HL-60/S4 treated with retinoic acid at 250 ng/mL for 4 days and 3 days (cell line): ENCODE data around the gene TRIM33.
"Not testable (repeated sequence)": the region's sequence is repeated elsewhere in the genome, so short reads cannot be mapped to it uniquely, and the experiment has no call there.

Source experiments
- in situ Hi-C: fragments of 300-500 bp; cut with MboI; formaldehyde crosslinking; loops from 2 replicates; pipeline ENCODE4 v1.7.0; 2022; ENCODE audit warnings: low sequenced_read_pairs

The TRIM33 gene

DNA sequence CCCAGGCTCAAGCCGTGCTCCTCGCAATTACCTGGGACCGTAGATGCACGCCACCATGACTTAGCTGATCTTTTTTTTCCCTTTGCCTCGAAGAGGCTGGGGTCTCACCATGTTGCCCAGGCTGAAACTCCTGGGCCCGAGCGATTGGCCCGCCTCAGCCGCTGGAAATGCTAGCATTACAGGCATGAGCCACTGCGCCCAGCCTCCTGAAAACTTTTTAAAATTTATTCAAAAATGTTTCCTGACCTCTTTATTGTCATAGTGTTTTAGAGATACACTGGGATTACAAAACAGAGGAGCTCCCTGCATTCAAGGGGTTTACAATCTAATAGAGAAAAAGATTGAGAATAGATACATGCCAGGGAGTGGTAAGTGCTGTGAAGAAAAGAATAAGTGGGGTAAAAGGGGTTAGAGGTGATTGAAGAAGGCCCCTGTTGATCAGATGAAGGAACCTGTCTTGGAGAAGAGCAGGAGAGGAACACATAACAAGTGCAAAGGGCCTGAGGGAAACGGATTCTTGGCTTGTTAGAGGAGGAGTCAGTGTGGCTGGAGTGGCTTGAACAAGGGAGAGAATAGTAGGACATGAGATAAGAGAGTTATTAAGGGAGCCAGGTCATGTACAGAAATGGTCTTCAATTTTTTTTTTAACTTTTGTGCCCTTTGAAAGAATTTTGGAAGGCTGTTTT, 1.7 kb upstream of the TRIM33 start:
- in situ Hi-C loops: no loop called here

DNA sequence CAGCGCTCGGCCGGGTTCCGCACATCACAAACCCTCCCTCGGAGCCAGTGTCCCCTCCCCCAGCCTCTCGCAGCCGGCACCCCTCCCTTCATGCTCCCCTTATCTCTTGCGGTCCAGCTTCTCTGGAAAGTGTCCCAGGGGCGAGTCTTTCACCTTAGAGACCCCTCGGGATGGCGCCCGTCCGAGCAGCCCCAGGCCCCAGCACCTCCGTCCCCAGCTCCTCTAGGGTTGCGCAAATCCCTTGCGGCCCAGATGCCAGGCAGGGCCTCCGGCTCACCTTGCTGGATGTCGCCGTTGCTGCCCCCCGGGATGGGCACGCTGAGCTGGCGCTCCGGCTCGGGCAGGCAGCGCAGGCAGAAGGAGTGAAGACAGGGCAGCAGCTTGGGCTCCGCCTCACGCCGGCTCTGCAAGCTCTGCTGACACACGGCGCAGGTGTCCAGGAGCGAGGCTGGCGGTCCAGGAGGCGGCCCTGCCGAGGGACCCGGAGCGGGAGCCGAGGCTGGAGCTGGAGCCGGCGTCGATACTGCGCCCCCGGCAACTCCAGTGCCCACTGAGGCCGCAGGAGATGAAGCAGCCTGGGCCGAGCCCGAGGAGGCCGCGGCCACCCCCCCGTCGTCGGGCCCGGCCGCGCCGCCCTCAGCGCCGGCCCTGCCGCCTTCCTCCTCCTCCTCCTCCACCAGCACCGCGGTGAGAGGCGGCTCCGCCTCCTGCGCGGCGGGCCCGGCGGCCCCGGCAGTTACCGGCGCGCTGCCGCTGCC, 550 bp downstream of the TRIM33 start:
- in situ Hi-C loops: no loop called here

DNA sequence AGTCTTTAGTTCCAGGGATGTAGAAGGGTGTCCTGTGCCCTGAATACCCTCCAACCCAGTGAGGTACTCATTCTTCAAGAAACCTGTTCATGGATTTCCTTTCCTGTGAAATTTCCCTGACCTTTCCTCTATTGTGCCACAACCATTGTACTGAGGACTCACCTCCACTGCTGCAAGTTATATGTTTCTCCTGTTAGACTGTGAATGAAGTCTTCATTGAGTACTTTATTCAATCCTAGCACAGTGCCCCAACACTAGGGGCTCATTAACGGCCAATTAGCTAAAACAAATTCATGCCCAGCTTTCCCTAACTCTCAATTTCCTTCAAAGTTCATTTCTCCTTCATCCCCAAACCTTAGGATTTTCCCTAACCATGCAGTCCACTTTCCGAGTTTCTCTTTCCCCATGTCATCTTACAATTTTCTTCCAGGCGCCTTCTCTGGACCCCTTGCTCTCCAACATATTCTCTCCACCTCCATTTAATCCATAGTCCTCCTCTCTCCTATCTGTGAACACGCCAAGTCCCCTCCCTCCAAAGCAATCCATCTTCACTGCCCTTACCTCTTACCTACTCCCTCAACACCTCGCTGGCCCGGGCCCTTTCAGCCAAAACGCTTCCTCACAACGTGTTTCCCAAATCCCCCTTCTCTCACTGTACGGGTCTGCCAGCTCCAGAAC, 1.3 kb downstream of the TRIM33 start:
- in situ Hi-C loops: no loop called here

DNA sequence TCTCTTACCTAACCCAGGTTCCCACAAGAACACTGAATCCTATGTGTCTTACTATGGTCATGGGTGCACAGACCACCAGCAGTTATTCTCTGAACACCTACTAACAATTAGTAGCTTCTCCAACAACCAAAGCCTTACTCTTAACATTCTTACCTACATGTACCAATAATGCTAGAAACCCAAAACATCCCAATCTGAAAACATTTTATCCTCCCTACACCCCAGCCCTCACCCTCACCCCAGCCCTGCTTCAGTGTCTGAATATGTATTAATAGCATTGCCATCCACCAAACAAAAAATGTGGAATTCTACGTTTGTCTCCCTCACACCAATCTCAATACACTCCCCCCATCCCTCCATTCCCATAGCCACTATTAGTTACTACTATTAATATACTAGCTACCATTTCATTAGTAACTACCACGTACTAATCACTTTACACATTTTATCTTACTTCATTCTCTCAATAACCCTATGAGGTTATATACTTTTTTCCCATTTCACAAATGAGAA, 2.6 kb downstream of the TRIM33 start:
- in situ Hi-C loops: no loop called here

DNA sequence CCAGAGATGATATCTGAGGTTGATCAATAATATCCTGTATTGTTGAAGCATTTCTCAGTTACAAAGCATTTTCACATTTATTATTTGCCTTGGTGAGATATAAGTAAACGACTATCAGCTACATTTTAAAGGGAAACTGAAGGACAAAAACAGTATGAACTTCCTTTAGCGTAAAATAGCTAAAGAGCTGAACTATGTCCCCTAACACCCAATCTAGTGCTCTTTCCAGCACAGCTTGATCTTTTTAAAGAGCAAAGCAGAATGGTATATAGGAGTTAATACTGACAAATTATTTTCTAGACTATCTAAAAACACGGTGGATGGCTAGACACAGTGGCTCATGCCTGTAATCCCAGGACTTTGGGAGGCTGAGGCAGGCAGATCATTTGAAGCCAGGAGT, 3.5 kb downstream of the TRIM33 start:
- in situ Hi-C loops: no loop called here

DNA sequence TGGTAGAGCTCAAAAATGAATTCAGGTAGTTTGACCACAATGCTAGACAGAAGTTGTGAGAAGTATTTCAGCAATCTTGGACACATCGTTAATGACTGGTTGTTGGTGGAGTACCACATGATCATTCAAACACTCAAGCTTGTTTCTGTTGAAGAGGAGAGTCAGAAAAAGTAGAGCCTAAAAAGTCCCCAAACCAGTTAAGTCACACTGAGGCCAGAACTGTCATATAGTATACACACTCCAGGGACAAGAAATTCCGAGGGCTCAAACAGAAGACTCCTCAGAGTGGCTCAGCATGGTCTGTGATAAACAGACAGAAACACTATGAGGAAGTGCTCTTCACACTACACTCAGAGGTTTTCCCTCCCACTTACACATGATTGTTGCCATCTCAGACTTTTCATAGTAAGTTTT, 5.8 kb downstream of the TRIM33 start:
- in situ Hi-C loops: no loop called here

DNA sequence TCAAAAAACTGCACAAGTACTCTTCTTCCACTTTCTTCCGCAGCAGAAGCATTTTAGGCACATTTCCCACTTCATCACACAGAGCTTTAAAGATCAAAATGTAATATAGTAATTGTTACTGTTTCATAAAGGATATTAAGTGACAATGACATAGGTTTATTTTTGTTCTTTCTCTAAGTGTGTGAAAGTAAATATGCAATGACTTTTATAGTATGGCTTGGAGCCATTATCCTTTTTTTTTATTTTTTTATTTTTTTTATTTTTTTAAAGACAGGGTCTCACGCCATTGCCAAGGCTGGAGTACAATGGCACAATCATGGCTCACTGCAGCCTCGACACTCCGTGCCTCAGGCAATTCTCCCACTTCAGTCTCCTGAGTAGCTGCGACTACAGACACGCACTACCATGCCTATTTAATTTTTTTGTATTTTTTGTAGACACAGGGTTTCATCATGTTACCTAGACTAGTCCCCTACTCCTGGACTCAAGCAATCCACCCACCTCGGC, 7.0 kb downstream of the TRIM33 start:
- in situ Hi-C loops: no loop called here

DNA sequence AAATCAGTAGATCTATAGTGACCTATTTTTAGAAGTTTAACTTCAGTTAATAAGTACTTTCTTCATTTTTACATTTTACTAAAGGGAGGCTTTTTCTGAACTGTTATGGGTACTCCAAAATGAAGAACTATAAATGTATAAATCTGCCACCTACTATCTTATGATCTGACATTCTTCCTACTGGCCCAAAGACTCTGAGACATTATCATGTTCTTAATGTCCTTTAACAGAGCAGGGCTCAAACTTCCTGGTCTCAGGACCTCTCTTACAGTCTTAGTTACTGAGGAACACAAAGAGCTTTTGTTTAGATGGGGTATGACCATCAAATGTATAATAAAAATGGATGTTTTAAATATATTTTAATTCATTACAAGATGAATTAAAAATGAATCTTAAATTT, 8.9 kb downstream of the TRIM33 start:
- in situ Hi-C loops: no loop called here

DNA sequence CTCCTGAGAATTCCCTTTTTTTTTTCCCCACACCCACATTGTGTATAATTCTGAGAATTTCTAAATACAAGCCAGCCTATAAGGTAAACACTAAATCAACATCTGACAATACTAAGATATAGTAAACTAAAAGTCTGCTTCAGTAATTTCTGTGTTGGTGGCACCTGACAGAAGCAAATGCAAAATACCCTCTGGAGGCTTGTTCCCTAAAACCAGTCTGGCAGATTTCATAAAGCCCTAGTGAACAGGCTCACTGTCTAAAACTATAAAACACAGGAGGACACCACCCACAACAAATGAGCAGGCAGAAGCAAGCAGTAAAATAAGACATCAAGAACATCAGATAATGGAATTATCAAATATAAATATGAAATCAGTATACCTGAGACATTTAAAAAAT, 11.5 kb downstream of the TRIM33 start:
- in situ Hi-C loops: no loop called here

DNA sequence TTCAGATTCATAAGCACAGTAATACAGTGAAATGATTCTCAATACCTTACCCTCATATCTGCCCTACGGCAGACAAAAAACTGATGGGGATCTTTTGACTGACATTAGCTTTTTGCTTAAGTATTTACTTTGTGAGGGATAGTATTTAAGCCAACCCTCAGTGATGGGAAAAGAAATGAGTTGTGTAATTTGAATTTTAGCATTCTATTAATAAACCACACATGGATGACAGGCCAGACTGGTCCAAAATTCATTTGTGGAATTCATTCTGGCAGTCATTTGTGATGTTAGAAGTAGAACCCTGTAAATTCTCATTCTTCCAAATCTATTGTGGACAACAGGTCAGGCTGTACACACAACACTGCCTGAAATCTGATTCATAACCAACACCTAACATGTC, 14.9 kb downstream of the TRIM33 start:
- in situ Hi-C loops: no loop called here

DNA sequence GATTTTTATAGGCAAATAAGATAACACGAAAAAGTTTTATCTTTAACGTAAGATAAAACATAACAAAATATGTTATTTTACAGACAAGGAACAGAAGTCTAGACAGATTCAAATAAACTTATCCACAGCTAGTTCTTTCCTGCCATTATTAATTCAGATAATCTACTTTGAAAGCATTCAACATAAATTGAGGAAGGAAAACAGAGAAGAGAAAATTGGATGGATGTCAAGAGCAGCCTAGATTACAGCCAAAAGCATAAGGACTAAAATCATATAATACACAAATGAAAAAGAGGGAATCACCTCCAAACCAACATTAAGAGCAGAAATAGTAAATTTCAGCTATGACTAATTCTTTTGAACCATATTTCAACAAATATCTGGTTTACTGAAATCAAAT, 15.5 kb downstream of the TRIM33 start:
- in situ Hi-C loops: no loop called here

DNA sequence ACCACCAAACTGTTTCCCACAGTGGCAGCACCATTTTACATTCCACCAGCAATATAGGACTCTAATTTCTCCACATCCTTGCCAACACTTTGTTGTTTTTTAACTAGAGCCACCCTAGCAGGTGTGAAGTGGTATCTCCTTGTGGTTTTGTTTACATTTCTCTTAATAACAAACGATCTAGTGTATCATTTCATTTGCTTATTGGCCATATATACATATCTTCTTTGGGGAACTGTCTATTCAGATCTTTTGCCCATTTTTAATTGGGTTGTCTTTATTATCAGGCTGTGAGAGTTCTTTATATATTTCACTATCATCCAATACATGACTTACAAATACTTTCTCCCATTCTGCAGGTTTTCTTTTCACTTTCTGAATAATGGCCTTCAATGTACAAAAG, 18.0 kb downstream of the TRIM33 start:
- in situ Hi-C loops: no loop called here

DNA sequence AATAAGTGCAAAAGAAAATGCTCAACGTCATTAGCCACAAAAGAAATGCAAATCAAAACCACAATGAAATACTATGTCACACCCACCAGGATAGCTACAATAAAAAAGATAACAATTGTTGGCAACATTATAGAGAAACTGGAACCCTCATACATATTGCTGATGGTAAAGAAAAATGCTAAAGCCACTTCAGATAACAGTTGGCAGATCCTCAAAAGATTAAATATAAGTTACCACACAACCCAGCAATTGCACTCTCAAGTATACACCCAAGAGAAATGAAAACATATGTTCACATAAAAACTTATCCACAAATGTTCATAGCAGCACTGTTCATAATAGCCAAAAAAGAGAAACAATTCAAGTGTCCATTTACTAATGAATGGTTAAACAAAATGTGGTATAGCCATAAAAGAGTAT, 20.7 kb downstream of the TRIM33 start:
- in situ Hi-C loops: no loop called here

DNA sequence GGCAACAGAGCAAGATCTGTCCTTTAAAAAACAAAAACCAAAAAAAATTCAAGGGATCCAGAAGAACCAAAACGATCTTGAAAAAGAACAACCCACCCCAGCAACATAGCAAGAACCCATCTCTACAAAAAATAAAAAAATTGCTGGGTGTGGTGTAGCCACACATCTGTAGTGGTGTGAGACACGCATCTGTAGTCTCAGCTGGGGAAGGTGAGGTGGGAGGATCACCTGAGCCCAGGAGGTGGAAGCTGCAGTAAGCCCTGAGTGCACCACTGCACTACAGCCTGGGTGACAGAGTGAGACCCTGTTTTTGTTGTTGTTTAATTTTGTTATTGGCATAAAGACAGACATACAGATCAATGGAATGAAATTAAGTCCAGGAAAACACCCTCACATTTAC, 22.3 kb downstream of the TRIM33 start:
- in situ Hi-C loops: no loop called here

DNA sequence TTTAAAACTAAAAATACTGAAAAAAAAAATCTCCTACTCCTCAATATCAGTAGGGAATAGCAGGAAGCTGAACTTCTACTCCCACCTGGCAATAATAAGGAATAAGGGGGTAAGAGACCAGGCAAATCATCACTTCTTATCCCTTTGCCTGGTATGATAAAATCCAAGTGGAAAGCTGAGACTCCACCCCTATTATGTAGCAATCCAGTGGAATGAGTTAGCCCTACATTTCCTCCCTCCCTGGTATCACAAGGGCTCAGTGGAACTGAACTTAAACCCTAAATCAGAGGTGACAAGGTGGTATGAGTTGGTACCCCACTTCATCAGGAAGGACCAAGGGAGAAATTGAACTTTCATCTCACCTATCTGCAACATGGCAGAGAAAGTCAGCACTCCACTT, 25.7 kb downstream of the TRIM33 start:
- in situ Hi-C loops: no loop called here

DNA sequence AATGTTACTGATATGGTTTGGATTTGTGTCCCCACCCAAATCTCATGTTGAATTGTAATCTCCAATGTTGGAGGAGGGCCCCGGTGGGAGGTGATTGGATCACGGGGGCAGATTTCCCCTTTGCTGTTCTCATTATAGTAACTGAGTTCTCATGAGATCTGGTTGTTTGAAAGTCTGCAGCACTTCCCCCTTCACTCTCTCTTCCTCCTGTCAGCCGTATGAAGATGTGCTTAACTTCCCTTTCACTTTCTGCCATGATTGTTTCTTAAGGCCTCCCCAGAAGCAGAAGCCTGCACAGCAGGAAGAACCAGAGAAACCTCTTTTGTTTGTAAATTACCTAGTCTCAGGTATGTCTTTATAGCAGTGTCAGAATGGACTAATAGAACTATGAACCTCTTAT, 28.4 kb downstream of the TRIM33 start:
- in situ Hi-C loops: no loop called here

DNA sequence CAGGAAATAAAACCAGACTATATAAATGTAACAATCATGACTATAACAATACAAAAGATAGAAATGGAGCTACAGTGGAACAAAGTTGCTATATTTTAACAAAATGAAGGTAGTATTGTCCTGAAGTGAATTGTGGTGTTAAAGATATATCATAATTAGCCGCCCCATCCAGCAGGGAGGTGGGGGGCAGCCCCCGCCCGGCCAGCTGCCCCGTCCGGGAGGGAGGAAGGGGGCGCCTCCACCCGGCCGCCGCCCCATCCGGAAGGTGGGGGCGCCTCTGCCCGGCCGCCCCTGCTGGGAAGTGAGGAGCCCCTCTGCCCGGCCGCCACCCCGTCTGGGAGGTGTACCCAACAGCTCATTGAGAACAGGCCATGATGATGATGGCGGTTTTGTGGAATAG, 31.4 kb downstream of the TRIM33 start:
- in situ Hi-C loops: not testable (repeated sequence)

DNA sequence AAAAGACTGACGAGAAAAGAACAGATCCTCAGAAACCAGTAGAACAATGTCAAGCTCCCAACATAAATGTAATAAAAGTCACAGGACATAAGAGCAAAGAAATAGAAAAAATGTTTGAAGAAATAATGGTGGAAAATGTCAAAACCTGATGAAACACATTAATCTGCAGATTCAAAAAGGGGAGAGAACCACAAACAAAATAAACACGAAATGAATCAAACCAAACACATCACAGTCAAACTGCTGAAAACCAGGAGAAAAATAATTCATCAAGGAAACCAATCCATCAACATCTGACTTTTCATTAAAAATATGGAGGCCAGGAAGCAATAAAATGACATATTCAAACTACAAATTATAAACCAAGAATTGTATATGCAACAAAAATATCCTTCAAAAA, 31.9 kb downstream of the TRIM33 start:
- in situ Hi-C loops: no loop called here

DNA sequence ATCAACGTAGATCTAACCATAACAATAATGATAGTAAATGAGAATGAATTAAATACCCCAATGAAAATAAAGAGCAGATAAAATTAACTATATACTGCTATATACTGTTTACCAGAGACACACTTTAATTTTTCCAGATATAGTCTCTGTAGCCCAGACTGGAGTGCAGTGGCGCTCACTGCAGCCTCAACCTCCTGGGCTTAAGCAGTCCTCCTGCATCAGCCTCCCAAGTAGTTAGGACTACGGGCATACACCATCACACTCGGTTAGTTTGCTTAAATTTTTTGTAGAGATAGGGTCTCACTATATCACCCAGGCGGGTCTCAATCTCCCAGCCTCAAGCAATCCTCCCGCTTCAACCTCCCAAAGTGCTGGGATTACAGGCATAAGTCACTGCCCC, 37.2 kb downstream of the TRIM33 start:
- in situ Hi-C loops: no loop called here

DNA sequence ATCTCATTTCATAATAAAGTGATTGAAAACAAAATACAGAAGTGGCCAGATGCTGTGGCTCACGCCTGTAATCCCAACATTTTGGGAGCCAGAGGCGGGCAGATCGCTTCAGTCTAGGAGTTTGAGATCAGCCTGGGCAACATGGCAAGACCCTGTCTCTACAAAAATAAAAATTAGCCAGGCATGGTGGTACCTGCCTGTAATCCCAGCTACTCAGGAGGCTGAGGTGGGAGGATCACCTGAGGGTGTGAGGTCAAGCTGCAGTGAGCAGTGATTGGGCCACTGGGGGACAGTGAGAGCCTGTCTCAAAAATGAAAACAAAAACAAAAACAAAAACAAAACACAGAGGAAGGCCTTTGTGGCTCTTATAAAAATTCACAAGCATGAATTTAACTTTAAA, 38.6 kb downstream of the TRIM33 start:
- in situ Hi-C loops: no loop called here

DNA sequence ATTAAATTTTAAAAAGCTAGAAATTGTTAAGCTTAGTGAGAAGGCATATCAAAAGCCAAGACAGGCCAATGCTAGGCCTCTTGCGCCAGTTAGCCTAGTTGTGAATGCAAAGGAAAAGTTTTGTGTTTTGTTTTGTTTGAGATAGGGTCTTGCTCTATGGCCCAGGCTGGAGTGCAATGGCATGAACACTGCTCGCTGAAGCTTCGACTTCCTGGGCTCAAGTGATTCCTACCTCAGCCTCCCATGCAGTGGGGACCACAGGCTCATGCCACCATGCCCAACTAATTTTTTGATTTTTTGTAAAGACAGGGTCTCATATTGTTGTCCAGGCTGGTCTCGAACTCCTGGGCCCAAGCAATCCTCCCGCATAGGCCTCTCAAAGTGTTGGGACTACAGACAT, 40.3 kb downstream of the TRIM33 start:
- in situ Hi-C loops: no loop called here
